ENCODE measurements around the gene LTN1. TPM values are rescaled to one million over a fixed set of nuclear protein-coding genes. Genes with fewer than 3 reads are reported as not detected.

The LTN1 gene
- total RNA-seq, 6 experiments from 2014 or later = 19.8 to 23.4 (median 20.8) TPM

DNA sequence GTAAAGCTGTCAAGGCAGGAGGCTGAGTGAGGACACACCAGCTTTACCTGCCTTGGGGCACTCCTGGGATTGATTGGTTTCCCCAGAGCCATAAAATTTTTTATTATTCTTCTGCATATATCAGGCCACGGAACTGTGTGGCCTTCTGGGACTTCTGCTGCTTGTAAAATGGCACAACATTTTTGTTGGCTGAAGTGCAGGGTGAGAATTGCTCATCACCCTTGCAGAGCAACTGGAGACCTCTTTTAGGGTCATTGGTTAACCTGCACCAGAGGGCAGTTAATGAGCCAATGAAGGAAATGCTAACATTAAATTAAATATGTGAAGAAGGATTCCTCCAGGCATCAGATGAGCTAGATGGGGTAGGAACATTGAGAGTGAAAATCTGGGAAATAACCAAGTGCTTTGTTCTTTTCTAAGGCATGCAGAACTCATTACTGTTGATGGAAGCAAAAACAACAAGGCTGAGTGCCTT is 87.7 kb downstream of the LTN1 start:
- TF ChIP-seq, protein P1, sequence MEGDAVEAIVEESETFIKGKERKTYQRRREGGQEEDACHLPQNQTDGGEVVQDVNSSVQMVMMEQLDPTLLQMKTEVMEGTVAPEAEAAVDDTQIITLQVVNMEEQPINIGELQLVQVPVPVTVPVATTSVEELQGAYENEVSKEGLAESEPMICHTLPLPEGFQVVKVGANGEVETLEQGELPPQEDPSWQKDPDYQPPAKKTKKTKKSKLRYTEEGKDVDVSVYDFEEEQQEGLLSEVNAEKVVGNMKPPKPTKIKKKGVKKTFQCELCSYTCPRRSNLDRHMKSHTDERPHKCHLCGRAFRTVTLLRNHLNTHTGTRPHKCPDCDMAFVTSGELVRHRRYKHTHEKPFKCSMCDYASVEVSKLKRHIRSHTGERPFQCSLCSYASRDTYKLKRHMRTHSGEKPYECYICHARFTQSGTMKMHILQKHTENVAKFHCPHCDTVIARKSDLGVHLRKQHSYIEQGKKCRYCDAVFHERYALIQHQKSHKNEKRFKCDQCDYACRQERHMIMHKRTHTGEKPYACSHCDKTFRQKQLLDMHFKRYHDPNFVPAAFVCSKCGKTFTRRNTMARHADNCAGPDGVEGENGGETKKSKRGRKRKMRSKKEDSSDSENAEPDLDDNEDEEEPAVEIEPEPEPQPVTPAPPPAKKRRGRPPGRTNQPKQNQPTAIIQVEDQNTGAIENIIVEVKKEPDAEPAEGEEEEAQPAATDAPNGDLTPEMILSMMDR (IDR thresholded peaks at IDR 0.05) = no peak
- Mint-ChIP-seq H3K36me3 (ENCODE audit: low read depth) (no peaks in the 10 kb centered on the region), H3K4me1 (ENCODE audit: low read depth) (no peaks in the 10 kb centered on the region), H3K4me3 (no peak overlapping the region), H3K9me3 (no peaks in the 10 kb centered on the region; the same call in 1 of the 2 replicates), H3K27ac (no peak overlapping the region), H3K27me3 (ENCODE audit: insufficient read depth) (peaks cover 11% of the 10 kb centered on the region)
- DNase-seq = no peak

DNA sequence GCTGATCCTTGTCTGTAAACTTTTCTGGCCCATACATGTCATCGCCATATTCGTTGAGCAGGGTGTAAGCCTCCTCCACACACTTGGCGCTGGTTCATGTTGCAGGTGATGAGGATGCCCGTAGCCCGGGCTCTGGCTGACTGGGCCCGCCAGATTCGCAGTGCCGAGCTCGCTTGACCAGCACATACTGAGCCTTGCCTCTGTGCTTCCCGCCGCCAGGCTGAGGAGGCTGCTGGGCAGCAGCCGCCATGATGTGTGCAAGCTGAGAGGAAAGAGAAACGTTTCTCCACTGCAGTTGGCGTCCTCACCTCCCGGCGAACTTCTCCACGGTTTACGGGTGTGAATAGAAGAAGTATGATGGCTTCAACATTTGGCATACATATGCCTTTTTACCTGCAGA is 89.2 kb downstream of the LTN1 start:
- no peak for DNase-seq
- Mint-ChIP-seq H3K27me3 (ENCODE audit: insufficient read depth) (peaks cover 5% of the 10 kb centered on the region), H3K4me1 (ENCODE audit: low read depth) (no peaks in the 10 kb centered on the region), H3K9me3 (no peaks in the 10 kb centered on the region; the same call in 1 of the 2 replicates), H3K36me3 (ENCODE audit: low read depth) (no peaks in the 10 kb centered on the region), H3K4me3 (no peak overlapping the region), H3K27ac (no peak overlapping the region)
- TF ChIP-seq, protein P1 (IDR thresholded peaks at IDR 0.05) = no peak

DNA sequence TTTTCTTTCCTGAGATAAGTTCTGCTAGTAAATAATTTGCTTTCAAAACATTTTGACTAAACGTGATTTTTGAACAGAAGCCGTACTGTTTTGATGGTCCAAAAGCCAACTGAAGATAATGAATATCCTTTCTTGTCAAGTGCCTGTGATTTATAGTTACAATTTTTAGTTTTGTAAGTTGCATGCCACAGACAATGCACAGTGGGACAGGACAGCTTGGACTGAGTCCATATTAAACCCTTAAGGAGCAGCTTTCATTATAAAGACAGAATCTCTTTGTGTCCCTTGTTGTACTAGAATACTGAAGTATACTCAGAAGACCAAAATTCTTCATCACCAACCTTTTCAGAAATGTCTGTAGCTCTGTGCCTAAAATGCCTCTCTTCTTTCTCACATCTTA is 92.2 kb downstream of the LTN1 start:
- Mint-ChIP-seq H3K36me3 (ENCODE audit: low read depth) (no peaks in the 10 kb centered on the region; the same call in 1 of the 2 replicates), H3K4me1 (ENCODE audit: low read depth) (no peaks in the 10 kb centered on the region)

DNA sequence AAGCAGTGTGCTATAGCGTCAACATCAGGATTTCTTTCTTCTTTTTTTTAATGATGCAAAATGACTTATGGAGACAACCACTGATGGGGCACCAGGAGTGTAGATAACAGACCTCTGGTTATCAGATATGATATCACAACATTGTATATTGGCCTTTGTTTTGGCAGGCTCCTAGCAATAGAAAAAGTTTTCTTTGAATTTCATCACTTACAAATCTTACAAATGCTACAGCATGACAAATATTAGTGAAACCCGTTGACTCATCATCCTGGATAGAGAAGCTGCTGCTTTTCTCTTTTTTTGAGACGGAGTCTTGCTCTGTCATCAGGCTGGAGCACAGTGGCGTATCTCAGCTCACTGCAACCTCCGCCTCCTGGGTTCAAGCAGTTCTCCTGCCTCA is 92.9 kb downstream of the LTN1 start:
- H3K27me3 Mint-ChIP-seq (ENCODE audit: insufficient read depth) = peaks cover 10% of the 10 kb centered on the region
- no peaks in the 10 kb centered on the region; the same call in 1 of the 2 replicates for H3K36me3 Mint-ChIP-seq (ENCODE audit: low read depth)
- H3K4me1 Mint-ChIP-seq (ENCODE audit: low read depth) = no peaks in the 10 kb centered on the region
- peak; percentile 49 for DNase-seq
- H3K27ac Mint-ChIP-seq = no peak overlapping the region
- TF ChIP-seq, protein P1 (IDR thresholded peaks at IDR 0.05) = no peak
- H3K9me3 Mint-ChIP-seq = peaks cover 9% of the 10 kb centered on the region; the same call in 1 of the 2 replicates
- H3K4me3 Mint-ChIP-seq = no peak overlapping the region

More for the DNA sequence above, 92.2 kb downstream of the LTN1 start:
- Mint-ChIP-seq H3K9me3 (peaks cover 9% of the 10 kb centered on the region; the same call in 1 of the 2 replicates), H3K27ac (no peak overlapping the region), H3K27me3 (ENCODE audit: insufficient read depth) (peaks cover 10% of the 10 kb centered on the region), H3K4me3 (no peak overlapping the region)
- TF ChIP-seq, protein P1 (IDR thresholded peaks at IDR 0.05) = no peak
- no peak for DNase-seq

DNA sequence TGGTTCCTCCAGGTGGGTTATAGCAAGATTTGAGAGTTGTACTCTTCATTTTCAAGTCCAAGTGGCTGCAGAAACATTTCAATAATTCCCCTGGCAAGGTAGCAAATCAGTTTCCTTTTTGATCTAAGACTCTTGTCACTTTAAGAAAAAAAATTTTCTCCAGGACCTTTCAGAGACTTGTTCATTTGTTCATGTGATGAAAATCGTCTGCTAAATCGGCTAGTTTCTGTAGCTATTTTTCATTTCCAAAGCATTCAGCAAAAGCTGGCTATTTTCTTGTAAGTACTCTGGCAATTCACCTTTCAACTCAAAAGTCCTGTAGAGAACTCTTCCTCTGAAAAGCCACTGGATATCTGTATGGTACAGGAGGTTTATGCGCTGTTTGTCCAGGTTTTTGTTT is 93.5 kb downstream of the LTN1 start:
- H3K4me1 Mint-ChIP-seq (ENCODE audit: low read depth) = no peaks in the 10 kb centered on the region
- H3K27me3 Mint-ChIP-seq (ENCODE audit: insufficient read depth) = peaks cover 12% of the 10 kb centered on the region
- TF ChIP-seq, protein P1 (IDR thresholded peaks at IDR 0.05) = no peak
- no peak overlapping the region for H3K27ac Mint-ChIP-seq
- DNase-seq = no peak
- H3K36me3 Mint-ChIP-seq (ENCODE audit: low read depth) = no peaks in the 10 kb centered on the region; the same call in 1 of the 2 replicates
- peaks cover 9% of the 10 kb centered on the region; the same call in 1 of the 2 replicates for H3K9me3 Mint-ChIP-seq
- H3K4me3 Mint-ChIP-seq = no peak overlapping the region
